PFSK-1 (cell line): ENCODE measurements around the gene NUP58.

Source experiments
- FOXP2 ChIP-seq: optimal IDR thresholded peaks from 2 replicates; pipeline ENCODE3; 2011; ENCODE audit warnings: borderline replicate concordance, control low read depth, inconsistent platforms; ENCODE audit not compliant: insufficient read depth; ENCODE audit errors: extremely low read length, extremely low read depth
- POLR2AphosphoS5 ChIP-seq: IDR thresholded peaks from 2 replicates; pipeline ENCODE4 v1.6.1; 2012; ENCODE audit warnings: low read depth, mild to moderate bottlenecking, control low read depth, low read length, moderate library complexity
- SIN3A ChIP-seq: IDR thresholded peaks from 2 replicates; pipeline ENCODE4 v1.6.1; 2012; ENCODE audit warnings: mild to moderate bottlenecking, low read length, moderate library complexity, borderline replicate concordance; ENCODE audit not compliant: insufficient read depth
- TAF1 ChIP-seq: IDR thresholded peaks from 2 replicates; pipeline ENCODE4 v1.6.1; 2012; ENCODE audit warnings: low read length, control low read depth, borderline replicate concordance; ENCODE audit not compliant: insufficient read depth
- TF ChIP-seq, protein P1 (sequence below), 2 experiments: IDR thresholded peaks; 2 replicates each; pipeline versions ENCODE4 v1.6.1 to v1.8.0; 2011 to 2012; ENCODE audit warnings: low read depth in 2 of 2, low read length in 2 of 2, control low read depth in 1 of 2, inconsistent platforms in 1 of 2, mild to moderate bottlenecking in 1 of 2, moderate library complexity in 1 of 2; ENCODE audit not compliant: insufficient read depth in 1 of 2

The NUP58 gene

DNA sequence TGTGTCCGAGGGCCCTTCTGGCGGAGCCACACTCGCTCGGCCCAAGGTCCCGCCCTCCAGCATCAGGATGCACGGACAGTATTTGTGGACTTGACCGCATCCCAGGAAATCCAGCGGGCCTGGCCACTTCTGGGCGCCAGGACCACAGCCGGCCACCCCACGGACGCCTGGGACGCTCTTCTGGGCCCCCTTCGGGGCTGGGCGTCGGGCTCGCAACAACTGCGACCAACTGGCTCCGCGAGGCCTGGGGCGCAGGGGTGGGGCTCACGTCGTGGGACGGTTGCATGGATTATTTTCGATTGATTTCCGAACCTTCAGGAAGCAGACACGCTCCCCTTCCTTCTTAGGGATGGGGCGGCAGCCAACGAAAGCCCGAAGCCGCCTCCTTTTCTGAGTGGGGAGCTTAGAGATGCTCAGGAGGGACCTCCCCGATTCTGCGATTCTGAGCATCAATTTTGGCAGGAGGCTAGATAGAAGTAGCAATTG lies 521 bp upstream of the NUP58 start:
- TF ChIP-seq POLR2AphosphoS5 (no peak), SIN3A (no peak), FOXP2 (no peak), TAF1 (no peak)
- TF ChIP-seq, protein P1, sequence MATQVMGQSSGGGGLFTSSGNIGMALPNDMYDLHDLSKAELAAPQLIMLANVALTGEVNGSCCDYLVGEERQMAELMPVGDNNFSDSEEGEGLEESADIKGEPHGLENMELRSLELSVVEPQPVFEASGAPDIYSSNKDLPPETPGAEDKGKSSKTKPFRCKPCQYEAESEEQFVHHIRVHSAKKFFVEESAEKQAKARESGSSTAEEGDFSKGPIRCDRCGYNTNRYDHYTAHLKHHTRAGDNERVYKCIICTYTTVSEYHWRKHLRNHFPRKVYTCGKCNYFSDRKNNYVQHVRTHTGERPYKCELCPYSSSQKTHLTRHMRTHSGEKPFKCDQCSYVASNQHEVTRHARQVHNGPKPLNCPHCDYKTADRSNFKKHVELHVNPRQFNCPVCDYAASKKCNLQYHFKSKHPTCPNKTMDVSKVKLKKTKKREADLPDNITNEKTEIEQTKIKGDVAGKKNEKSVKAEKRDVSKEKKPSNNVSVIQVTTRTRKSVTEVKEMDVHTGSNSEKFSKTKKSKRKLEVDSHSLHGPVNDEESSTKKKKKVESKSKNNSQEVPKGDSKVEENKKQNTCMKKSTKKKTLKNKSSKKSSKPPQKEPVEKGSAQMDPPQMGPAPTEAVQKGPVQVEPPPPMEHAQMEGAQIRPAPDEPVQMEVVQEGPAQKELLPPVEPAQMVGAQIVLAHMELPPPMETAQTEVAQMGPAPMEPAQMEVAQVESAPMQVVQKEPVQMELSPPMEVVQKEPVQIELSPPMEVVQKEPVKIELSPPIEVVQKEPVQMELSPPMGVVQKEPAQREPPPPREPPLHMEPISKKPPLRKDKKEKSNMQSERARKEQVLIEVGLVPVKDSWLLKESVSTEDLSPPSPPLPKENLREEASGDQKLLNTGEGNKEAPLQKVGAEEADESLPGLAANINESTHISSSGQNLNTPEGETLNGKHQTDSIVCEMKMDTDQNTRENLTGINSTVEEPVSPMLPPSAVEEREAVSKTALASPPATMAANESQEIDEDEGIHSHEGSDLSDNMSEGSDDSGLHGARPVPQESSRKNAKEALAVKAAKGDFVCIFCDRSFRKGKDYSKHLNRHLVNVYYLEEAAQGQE (IDR thresholded peaks at IDR 0.05; ENCODE audit: insufficient read depth in 1 of 2, low read depth in 2 of 2, low read length in 2 of 2), result no peak

DNA sequence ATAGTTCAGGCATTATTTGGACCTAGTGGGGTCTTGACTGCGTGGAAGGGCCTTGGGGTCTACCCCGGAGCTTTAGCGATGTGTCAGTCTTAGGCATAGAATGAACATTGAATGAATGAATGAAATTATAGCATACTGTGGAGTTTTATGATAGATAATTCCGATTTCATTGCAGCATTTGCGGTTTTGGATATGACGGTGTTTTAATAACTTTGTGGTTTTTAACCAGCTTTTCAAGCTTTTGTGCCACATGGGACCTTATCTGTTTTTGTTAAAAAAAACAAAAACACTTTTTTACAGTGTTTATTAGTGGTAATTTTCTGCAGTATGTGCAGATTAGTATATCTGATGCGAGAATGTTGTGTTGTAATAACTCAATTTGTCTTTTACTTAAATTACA lies 696 bp downstream of the NUP58 start:
- TF ChIP-seq FOXP2 (no peak), POLR2AphosphoS5 (no peak), TAF1 (no peak), SIN3A (no peak)
- TF ChIP-seq, protein P1 (IDR thresholded peaks at IDR 0.05; ENCODE audit: insufficient read depth in 1 of 2, low read depth in 2 of 2, low read length in 2 of 2), result no peak

DNA sequence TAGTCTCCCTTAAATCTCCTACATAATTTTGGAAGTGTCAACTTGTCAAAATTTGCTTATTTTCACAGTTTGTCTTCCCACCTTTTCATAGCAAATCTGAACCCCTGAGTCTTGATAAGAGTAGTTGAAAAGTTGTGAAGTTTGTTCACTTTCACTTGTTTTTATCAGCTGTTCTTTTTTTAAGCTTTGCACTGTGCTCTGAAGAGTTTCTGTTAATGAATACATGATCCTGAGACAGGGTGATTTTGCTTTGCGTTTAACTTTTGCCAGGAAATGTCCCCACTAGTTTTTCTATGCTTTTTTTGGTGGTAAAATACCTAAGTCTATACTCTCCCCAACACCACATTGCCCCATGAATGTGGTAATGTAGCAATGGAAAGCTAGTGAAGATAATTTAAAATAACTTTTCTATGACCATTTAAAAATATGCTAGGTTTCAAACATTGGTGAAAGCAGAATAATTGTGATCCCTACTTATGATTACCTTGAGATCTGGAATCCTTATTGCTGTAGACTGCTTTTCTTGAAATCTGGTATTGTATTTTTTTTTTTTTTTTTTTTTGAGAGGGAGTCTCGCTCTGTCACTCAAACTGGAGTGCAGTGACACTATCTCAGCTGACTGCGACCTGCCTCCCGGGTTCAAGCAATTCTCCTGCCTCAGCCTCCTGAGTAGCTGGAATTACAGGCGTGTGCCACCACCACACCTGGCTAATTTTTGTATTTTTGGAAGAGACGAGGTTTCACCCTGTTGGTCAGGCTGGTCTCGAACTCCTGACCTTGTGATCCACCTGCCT lies 5.4 kb downstream of the NUP58 start:
- TF ChIP-seq SIN3A (no peak), POLR2AphosphoS5 (no peak), FOXP2 (no peak), TAF1 (no peak)
- TF ChIP-seq, protein P1 (IDR thresholded peaks at IDR 0.05; ENCODE audit: insufficient read depth in 1 of 2, low read depth in 2 of 2, low read length in 2 of 2), result no peak

DNA sequence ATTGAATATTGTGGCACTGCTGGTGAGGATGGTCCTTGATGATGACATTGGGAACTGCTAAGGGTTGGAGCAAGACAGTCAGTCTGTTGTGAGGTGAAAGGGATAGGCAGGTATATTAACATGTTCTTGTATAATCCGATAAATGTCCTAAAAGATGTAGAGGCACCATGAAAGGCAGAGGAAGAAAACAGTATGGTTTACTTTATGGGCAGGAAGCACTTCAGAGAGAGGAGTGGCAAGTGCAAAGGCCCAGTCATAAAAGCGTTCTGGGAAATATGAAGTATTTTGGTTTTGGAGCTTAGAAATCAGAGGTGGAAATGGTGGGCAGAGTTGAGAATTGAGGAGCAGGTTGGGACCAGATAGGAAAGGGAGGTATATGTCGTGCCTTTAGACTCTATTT lies 9.5 kb downstream of the NUP58 start:
- TF ChIP-seq POLR2AphosphoS5, result no peak
- no peak for TF ChIP-seq SIN3A
- TF ChIP-seq, protein P1 (IDR thresholded peaks at IDR 0.05; ENCODE audit: insufficient read depth in 1 of 2, low read depth in 2 of 2, low read length in 2 of 2), result no peak
- TF ChIP-seq TAF1, result no peak
- no peak for TF ChIP-seq FOXP2

DNA sequence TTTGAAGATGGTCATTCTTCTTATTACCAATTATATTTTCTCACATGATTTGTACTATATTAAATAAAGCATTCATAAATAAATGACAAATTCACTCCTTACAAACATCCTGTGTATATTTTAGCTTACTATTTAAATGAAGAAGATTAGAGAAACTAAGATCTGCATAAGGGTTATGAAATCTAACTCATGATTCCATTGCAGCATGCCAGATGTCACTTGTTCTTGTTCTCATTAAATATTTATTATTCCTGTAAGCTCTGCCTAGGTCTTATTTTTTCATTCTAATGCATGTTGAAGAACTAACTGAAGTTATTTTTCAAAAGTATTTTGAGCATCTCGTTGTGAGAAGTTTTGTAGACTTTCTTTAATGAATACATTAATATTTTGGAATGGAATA lies 18.3 kb downstream of the NUP58 start:
- TF ChIP-seq TAF1, result no peak
- no peak for TF ChIP-seq SIN3A
- TF ChIP-seq FOXP2, result no peak
- no peak for TF ChIP-seq POLR2AphosphoS5
- TF ChIP-seq, protein P1 (IDR thresholded peaks at IDR 0.05; ENCODE audit: insufficient read depth in 1 of 2, low read depth in 2 of 2, low read length in 2 of 2), result no peak
